ENCODE data around the gene NBPF4.
"Not testable (repeated sequence)": the region's sequence is repeated elsewhere in the genome, so short reads cannot be mapped to it uniquely, and the experiment has no call there.

The NBPF4 gene

GRCh38 chr1:108211014-108211413 lies 32.9 kb downstream of the NBPF4 start:
- no peak for DNase-seq

- no peak for DNase-seq
Observed at GRCh38 chr1:108209456-108210108, 34.3 kb downstream of the NBPF4 start.

GRCh38 chr1:108208724-108209446 lies 35.0 kb downstream of the NBPF4 start:
- DNase-seq, result no peak

GRCh38 chr1:108203582-108203981 lies 40.3 kb downstream of the NBPF4 start:
- DNase-seq, result not testable (repeated sequence)

- DNase-seq, result no peak
Observed at GRCh38 chr1:108201687-108202086, 42.2 kb downstream of the NBPF4 start.

- peak; percentile 37 for DNase-seq
Observed at GRCh38 chr1:108200687-108201051, 43.2 kb downstream of the NBPF4 start.

- DNase-seq, result no peak
Observed at GRCh38 chr1:108199781-108200686, 43.8 kb downstream of the NBPF4 start, which contains the start of gene SLC25A24. Gene SLC25A24 (minus strand): TSS chr1:108200343. CDS start chr1:108200138, 205 bp downstream.

GRCh38 chr1:108199201-108199691 lies 44.6 kb downstream of the NBPF4 start:
- DNase-seq, result no peak

- DNase-seq, result no peak
Observed at GRCh38 chr1:108194051-108194450, 49.8 kb downstream of the NBPF4 start.

GRCh38 chr1:108193333-108193732 lies 50.5 kb downstream of the NBPF4 start:
- DNase-seq, result no peak

- no peak for DNase-seq
Observed at GRCh38 chr1:108192581-108192980, 51.3 kb downstream of the NBPF4 start.

- peak; percentile 70 for DNase-seq
Observed at GRCh38 chr1:108190686-108191416, 53.0 kb downstream of the NBPF4 start.

- DNase-seq, result peak; percentile 81
Observed at GRCh38 chr1:108190001-108190634, 53.8 kb downstream of the NBPF4 start.

GRCh38 chr1:108188801-108189200 lies 55.1 kb downstream of the NBPF4 start:
- peak; percentile 15 for DNase-seq

- no peak for DNase-seq
Observed at GRCh38 chr1:108182959-108183700, 60.7 kb downstream of the NBPF4 start.

- peak; percentile 36 for DNase-seq
Observed at GRCh38 chr1:108179018-108179417, 64.9 kb downstream of the NBPF4 start.

Data from OCI-M1 (cell line).